Liver (tissue), 9 donors: ENCODE results near the gene CDY2A. TPM values are rescaled to one million over a fixed set of nuclear protein-coding genes. Genes with fewer than 3 reads are reported as not detected.
"Not testable (repeated sequence)": the region's sequence is repeated elsewhere in the genome, so short reads cannot be mapped to it uniquely, and the experiment has no call there.

Experiments used
- DNase-seq: peaks from one replicate; pipeline ENCODE4 v3.0.0-alpha.2; 2017; ENCODE audit warnings: low spot score
- H3K27ac ChIP-seq, 2 donors: one replicate each; pipeline ENCODE4 v1.7.0; 2013; ENCODE audit warnings: inconsistent platforms in 2 of 2, low read length in 2 of 2, control low read depth in 1 of 2, low read depth in 1 of 2, mild to moderate bottlenecking in 1 of 2
- H3K27me3 ChIP-seq, 4 donors: one replicate each; pipeline versions ENCODE4 v1.6.1 to v1.7.0; 2013; ENCODE audit warnings: low read length in 3 of 4, inconsistent platforms in 1 of 4, mild to moderate bottlenecking in 1 of 4, moderate library complexity in 1 of 4; ENCODE audit not compliant: control insufficient read depth in 4 of 4, insufficient read depth in 4 of 4
- H3K36me3 ChIP-seq, 4 donors: one replicate each; pipeline versions ENCODE4 v1.6.1 to v1.7.0; 2013; ENCODE audit warnings: low read length in 3 of 4, mild to moderate bottlenecking in 3 of 4, low read depth in 1 of 4, moderate library complexity in 1 of 4; ENCODE audit not compliant: control insufficient read depth in 4 of 4, insufficient read depth in 3 of 4
- H3K4me1 ChIP-seq, 4 donors: one replicate each; pipeline versions ENCODE4 v1.6.1 to v1.7.0; 2013; ENCODE audit warnings: low read length in 3 of 4, mild to moderate bottlenecking in 3 of 4, moderate library complexity in 1 of 4; ENCODE audit not compliant: control insufficient read depth in 4 of 4, insufficient read depth in 4 of 4
- H3K4me3 ChIP-seq, 3 donors: one replicate each; pipeline versions ENCODE4 v1.6.1 to v1.7.0; 2013; ENCODE audit warnings: low read length in 3 of 3, control low read depth in 1 of 3, low read depth in 1 of 3, mild to moderate bottlenecking in 1 of 3
- H3K9ac ChIP-seq, 2 donors: one replicate each; pipeline ENCODE4 v1.7.0; 2013; ENCODE audit warnings: low read length in 2 of 2, mild to moderate bottlenecking in 2 of 2, moderate library complexity in 2 of 2, control low read depth in 1 of 2, low read depth in 1 of 2
- H3K9me3 ChIP-seq, 4 donors: one replicate each; pipeline versions ENCODE4 v1.6.1 to v1.7.0; 2013; ENCODE audit warnings: low read length in 3 of 4; ENCODE audit not compliant: control insufficient read depth in 4 of 4
- WGBS: extraction: QIAGEN DNeasy Blood & Tissue Kit; methylation state at CpG from one replicate; pipeline ENCODE4 v1.1.7; 2013; 5-methylcytosine and 5-hydroxymethylcytosine counted together
- polyA plus RNA-seq, 2 donors: library from polyadenylated mRNA; stranded (reverse) in 1 of 2; unstranded in 1 of 2; fragments of 200-250 nt in 1 of 2; fragments of >200 nt in 1 of 2; fragmentation: Nextera tagmentation in 1 of 2; extraction: Ambion mirVana in 1 of 2; gene quantifications; one replicate each; pipeline versions ENCODE4 v1.2.1 to v1.2.3, GENCODE V29; 2013 to 2015
- total RNA-seq, 2 donors: library from RNA; depleted of rRNA; stranded (reverse); fragments of >200 nt; gene quantifications; one replicate each; pipeline ENCODE4 v1.2.3, GENCODE V29; 2014
- donor health status: healthy.
- donor health status: healthy.
- donor health status: healthy.
- donor health status: healthy.
- donor health status: healthy.

Gene CDY2A
- total and polyA plus RNA-seq, 4 donors: not detected

- DNase-seq, H3K4me3 ChIP-seq, H3K36me3 ChIP-seq, H3K9ac ChIP-seq, H3K27ac ChIP-seq, H3K9me3 ChIP-seq, H3K27me3 ChIP-seq, H3K4me1 ChIP-seq: not testable (repeated sequence)
- no CpG with 5 or more reads among the region's 10 CpGs for WGBS
Observed at GRCh38 chrY:18048149-18049040, 22.8 kb downstream of the CDY2A start.

GRCh38 chrY:18049061-18049460, 23.5 kb downstream of the CDY2A start:
- H3K4me1 ChIP-seq, H3K9me3 ChIP-seq, H3K27ac ChIP-seq, H3K9ac ChIP-seq, H3K4me3 ChIP-seq, H3K27me3 ChIP-seq, H3K36me3 ChIP-seq, DNase-seq: not testable (repeated sequence)
- no CpG with 5 or more reads among the region's 4 CpGs for WGBS

GRCh38 chrY:18056473-18056872, 30.9 kb downstream of the CDY2A start:
- not testable (repeated sequence) for H3K27me3 ChIP-seq, H3K9me3 ChIP-seq, DNase-seq, H3K4me1 ChIP-seq, H3K27ac ChIP-seq, H3K9ac ChIP-seq, H3K4me3 ChIP-seq, H3K36me3 ChIP-seq
- WGBS: no CpG with 5 or more reads among the region's 3 CpGs

- not testable (repeated sequence) for H3K36me3 ChIP-seq, H3K9ac ChIP-seq, H3K4me1 ChIP-seq, H3K9me3 ChIP-seq, H3K4me3 ChIP-seq, DNase-seq, H3K27me3 ChIP-seq, H3K27ac ChIP-seq
- WGBS: no CpG with 5 or more reads among the region's 12 CpGs
Observed at GRCh38 chrY:18073464-18073863, 47.9 kb downstream of the CDY2A start.

Other genes starting within 250 kb of the CDY2A start
- not detected for gene CDY2B, start 145.6 kb upstream of the CDY2A start, total RNA-seq
- not detected for gene CDY2B, start 145.6 kb upstream of the CDY2A start, polyA plus RNA-seq